DOHH2 (cell line): ENCODE measurements around the gene REN.

ENCODE experiments used
- EZH2phosphoT487 ChIP-seq: fragments of 200-600 bp; sonication (generic); IDR thresholded peaks from 2 replicates; pipeline ENCODE4 v1.6.1; 2017; ENCODE audit warnings: borderline replicate concordance, mild to moderate bottlenecking, antibody characterized with exemption, low read length, moderate library complexity, mixed read lengths
- TF ChIP-seq, protein P1 (sequence below): fragments of 200-600 bp; sonication (generic); IDR thresholded peaks from one replicate; pipeline ENCODE4 v1.5.1; 2014; ENCODE audit warnings: antibody characterized with exemption, mild to moderate bottlenecking, low read depth, low read length; ENCODE audit not compliant: poor library complexity, severe bottlenecking

DNA sequence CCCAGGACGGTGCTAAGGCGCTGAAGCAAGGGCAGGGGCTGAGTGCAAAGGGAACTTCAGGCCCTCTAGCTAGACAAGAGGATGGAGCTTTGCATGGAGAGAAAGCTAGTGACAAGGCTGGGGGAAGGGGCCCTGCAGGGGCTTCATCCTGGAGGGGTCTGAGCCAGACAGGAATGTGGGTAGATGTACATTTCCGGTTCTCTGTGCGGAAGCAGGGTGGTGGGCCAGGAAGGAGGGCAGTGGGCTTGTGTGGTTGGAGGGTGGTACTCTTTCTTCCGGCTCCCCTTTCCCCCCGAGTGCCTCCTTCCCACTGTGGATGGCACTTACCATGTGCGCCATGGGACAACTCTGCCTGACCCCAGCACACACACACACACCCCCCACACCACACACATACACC, 28.6 kb upstream of the REN start:
- TF ChIP-seq, protein P1, sequence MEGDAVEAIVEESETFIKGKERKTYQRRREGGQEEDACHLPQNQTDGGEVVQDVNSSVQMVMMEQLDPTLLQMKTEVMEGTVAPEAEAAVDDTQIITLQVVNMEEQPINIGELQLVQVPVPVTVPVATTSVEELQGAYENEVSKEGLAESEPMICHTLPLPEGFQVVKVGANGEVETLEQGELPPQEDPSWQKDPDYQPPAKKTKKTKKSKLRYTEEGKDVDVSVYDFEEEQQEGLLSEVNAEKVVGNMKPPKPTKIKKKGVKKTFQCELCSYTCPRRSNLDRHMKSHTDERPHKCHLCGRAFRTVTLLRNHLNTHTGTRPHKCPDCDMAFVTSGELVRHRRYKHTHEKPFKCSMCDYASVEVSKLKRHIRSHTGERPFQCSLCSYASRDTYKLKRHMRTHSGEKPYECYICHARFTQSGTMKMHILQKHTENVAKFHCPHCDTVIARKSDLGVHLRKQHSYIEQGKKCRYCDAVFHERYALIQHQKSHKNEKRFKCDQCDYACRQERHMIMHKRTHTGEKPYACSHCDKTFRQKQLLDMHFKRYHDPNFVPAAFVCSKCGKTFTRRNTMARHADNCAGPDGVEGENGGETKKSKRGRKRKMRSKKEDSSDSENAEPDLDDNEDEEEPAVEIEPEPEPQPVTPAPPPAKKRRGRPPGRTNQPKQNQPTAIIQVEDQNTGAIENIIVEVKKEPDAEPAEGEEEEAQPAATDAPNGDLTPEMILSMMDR, result no peak
- no peak for TF ChIP-seq EZH2phosphoT487
